ENCODE results near the gene PIK3R4. TPM values are rescaled to one million over a fixed set of nuclear protein-coding genes. Genes with fewer than 3 reads are reported as not detected.

PIK3R4 gene
- 21.1 and 21.9 TPM in 2 replicates for total RNA-seq
- long read RNA-seq, partial matches to known transcripts: 14 of 16 reads
- long read RNA-seq, other reads (novel, unspliced or antisense): 2 of 16 reads

DNA sequence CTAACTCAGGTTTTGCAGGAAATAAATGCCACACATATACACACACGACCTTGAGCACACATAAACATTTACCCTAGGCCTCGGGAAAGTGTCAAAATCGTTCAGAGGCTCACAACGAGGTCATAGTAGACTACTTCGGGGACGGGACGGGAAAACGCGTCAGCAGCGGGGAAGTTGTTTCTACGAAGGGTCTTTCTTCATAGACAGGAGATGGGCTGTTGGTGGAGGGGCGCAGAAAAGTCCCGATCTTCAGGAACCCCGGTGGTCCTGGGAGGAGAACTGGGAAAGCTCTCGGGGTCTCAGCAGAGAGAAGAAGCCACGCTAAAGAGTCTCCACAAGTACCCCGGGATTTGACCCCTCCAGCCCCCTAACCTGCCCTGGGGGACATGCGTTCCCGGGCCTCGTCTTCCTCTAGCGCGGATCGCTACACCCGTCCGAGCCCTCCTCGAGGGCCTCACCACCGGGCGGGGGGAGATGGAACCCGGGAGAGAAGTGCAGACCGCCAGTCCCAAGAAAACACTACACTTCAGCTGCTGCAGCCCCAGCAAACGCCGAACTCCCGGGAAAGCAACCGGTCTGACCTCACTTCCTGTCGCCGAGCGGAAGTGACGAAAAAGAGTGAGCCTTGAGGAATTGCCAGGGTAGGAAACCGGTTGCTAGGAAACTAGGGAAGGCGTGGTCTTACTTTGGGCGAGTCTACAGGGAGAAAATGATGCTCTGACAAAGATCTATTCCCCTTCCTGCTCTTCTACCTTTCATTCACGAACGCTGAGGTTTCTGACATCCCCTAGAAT is at the start of gene PIK3R4:
Gene PIK3R4 (minus strand): TSS at position 584 of the 794 bp plus-strand sequence. CDS start 1,611 bp downstream, outside the sequence.
- Mint-ChIP-seq H3K9me3 (ENCODE audit: unreplicated experiment) (no peaks in the 10 kb centered on the region), H3K27ac (ENCODE audit: unreplicated experiment) (peak within 1 kb of the TSS; percentile 97), H3K27me3 (ENCODE audit: unreplicated experiment) (no peaks in the 10 kb centered on the region), H3K36me3 (ENCODE audit: unreplicated experiment) (peaks cover 14% of the 10 kb centered on the region), H3K4me1 (ENCODE audit: unreplicated experiment) (peaks cover 34% of the 10 kb centered on the region), H3K4me3 (ENCODE audit: unreplicated experiment) (peak within 1 kb of the TSS; percentile 90)
- peak; percentile 97 for DNase-seq (ENCODE audit: extremely low spot score, unreplicated experiment)
- TF ChIP-seq, protein P1, sequence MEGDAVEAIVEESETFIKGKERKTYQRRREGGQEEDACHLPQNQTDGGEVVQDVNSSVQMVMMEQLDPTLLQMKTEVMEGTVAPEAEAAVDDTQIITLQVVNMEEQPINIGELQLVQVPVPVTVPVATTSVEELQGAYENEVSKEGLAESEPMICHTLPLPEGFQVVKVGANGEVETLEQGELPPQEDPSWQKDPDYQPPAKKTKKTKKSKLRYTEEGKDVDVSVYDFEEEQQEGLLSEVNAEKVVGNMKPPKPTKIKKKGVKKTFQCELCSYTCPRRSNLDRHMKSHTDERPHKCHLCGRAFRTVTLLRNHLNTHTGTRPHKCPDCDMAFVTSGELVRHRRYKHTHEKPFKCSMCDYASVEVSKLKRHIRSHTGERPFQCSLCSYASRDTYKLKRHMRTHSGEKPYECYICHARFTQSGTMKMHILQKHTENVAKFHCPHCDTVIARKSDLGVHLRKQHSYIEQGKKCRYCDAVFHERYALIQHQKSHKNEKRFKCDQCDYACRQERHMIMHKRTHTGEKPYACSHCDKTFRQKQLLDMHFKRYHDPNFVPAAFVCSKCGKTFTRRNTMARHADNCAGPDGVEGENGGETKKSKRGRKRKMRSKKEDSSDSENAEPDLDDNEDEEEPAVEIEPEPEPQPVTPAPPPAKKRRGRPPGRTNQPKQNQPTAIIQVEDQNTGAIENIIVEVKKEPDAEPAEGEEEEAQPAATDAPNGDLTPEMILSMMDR (IDR thresholded peaks at IDR 0.05): no peak

DNA sequence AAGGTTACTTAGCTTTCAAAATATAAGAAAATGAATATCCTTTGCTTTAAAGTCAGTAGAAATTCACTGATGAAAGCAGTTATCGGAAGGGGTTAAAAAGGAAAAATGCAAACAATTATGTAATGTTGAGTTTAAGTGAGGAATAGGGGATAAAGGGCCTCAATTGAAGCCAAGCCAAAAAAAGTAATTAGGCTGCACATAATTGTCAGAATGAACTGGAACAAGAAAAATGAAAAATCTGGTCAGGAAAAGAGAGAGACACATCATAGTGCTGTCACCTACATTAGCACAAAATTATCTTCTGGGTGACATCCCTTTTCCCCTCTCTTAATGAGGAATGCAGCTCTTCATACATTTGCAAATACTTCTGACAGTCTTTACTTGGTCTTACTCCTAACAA is 48.8 kb upstream of the PIK3R4 start:
- H3K4me3 Mint-ChIP-seq (ENCODE audit: unreplicated experiment): no peak overlapping the region
- H3K4me1 Mint-ChIP-seq (ENCODE audit: unreplicated experiment): no peaks in the 10 kb centered on the region
- TF ChIP-seq, protein P1 (IDR thresholded peaks at IDR 0.05): no peak
- no peak for DNase-seq (ENCODE audit: extremely low spot score, unreplicated experiment)
- no peak overlapping the region for H3K27ac Mint-ChIP-seq (ENCODE audit: unreplicated experiment)
- H3K27me3 Mint-ChIP-seq (ENCODE audit: unreplicated experiment): peaks cover 20% of the 10 kb centered on the region
- no peaks in the 10 kb centered on the region for H3K9me3 Mint-ChIP-seq (ENCODE audit: unreplicated experiment)
- H3K36me3 Mint-ChIP-seq (ENCODE audit: unreplicated experiment): no peaks in the 10 kb centered on the region

DNA sequence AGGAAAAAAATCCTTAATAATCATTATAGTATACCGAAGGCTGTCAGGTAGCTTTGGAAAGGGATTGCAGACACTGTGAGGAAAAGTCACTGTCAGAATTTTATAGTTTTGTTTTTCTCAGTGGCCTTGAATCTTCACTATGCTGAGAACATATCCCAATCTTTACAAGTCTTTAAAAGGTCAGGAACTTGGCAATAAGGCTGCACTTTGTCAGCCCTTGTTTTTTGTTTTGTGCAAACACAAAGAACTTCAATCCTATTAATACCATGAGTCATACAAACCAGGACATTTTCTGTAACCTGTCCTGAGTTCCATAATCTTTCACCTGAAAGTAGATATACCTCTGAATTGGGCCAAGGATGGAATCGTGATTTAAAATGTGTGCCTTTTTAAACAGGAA is 45.6 kb upstream of the PIK3R4 start:
- no peak overlapping the region for H3K27ac Mint-ChIP-seq (ENCODE audit: unreplicated experiment)
- DNase-seq (ENCODE audit: extremely low spot score, unreplicated experiment): no peak
- H3K36me3 Mint-ChIP-seq (ENCODE audit: unreplicated experiment): no peaks in the 10 kb centered on the region

DNA sequence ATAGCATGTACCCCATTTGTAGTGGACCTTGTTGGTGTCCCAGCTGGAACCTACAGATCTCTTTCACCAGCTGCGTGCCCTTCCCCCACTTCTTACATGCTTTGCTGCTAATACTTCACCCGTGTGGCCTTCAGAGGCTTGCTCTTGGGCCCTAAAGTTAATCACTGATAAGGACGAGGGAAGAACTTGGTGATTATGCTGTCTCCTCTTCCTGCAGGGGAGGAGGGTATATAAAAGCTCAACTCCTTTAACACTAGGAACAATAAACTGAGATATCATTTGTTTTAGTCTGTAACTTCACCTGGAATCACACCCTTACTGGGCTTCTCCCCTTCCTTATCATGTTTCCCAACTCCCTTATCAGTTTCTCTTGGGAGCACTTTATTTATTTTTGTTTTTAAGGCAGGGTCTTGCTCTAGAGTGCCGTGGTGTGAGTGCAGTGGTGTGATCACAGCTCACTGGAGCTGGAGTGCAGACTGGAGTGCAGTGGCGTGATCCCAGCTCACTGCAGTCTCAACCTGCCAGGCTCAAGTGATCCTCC is 43.2 kb upstream of the PIK3R4 start:
- Mint-ChIP-seq H3K36me3 (ENCODE audit: unreplicated experiment) (no peaks in the 10 kb centered on the region), H3K4me1 (ENCODE audit: unreplicated experiment) (no peaks in the 10 kb centered on the region), H3K27ac (ENCODE audit: unreplicated experiment) (no peak overlapping the region), H3K4me3 (ENCODE audit: unreplicated experiment) (no peak overlapping the region), H3K9me3 (ENCODE audit: unreplicated experiment) (no peaks in the 10 kb centered on the region), H3K27me3 (ENCODE audit: unreplicated experiment) (peaks cover 33% of the 10 kb centered on the region)
- DNase-seq (ENCODE audit: extremely low spot score, unreplicated experiment): no peak
- TF ChIP-seq, protein P1 (IDR thresholded peaks at IDR 0.05): no peak

More for the DNA sequence above, 45.6 kb upstream of the PIK3R4 start:
- Mint-ChIP-seq H3K4me3 (ENCODE audit: unreplicated experiment) (no peak overlapping the region), H3K4me1 (ENCODE audit: unreplicated experiment) (no peaks in the 10 kb centered on the region), H3K9me3 (ENCODE audit: unreplicated experiment) (no peaks in the 10 kb centered on the region), H3K27me3 (ENCODE audit: unreplicated experiment) (peaks cover 31% of the 10 kb centered on the region)
- TF ChIP-seq, protein P1 (IDR thresholded peaks at IDR 0.05): no peak

DNA sequence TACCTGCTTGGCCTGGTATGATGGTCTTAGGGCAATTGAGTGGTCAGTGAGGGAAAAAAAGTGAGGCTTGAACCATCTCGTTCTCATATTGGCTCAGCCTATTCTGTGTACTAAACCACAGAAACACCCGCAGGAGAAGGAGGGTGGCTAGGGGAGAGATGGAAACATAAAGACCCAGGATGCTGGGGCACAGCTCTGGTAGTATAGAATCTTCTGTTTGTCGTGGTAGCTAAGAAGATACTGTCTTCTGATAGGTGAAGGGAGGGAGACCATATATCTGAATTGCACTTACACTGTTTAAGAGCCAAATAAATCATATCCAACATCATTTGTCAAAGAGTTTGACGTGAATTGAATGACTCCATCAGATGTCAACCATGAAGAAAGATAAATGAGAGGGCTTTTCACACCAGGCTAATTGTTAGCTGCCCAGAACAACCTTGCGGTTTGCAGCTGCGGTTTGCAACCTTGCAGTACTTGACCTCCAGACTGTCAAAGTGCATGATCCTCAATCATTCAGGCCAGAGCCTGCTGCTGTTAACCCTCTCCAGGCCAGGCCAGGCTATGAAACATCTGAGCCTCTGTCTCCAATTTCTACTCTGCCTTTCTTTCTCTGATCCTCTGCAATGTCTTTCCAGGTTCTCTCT is 40.9 kb upstream of the PIK3R4 start:
- Mint-ChIP-seq H3K9me3 (ENCODE audit: unreplicated experiment) (no peaks in the 10 kb centered on the region), H3K4me3 (ENCODE audit: unreplicated experiment) (no peak overlapping the region), H3K27ac (ENCODE audit: unreplicated experiment) (no peak overlapping the region), H3K36me3 (ENCODE audit: unreplicated experiment) (no peaks in the 10 kb centered on the region), H3K4me1 (ENCODE audit: unreplicated experiment) (no peaks in the 10 kb centered on the region), H3K27me3 (ENCODE audit: unreplicated experiment) (peaks cover 29% of the 10 kb centered on the region)
- no peak for DNase-seq (ENCODE audit: extremely low spot score, unreplicated experiment)
- TF ChIP-seq, protein P1 (IDR thresholded peaks at IDR 0.05): no peak

Data from osteocyte (in vitro differentiated cells).